ENCODE measurements around the gene NCR3LG1.
A peak's percentile ranks its signal among the peaks of the same experiment; 100 is the strongest.

DNA sequence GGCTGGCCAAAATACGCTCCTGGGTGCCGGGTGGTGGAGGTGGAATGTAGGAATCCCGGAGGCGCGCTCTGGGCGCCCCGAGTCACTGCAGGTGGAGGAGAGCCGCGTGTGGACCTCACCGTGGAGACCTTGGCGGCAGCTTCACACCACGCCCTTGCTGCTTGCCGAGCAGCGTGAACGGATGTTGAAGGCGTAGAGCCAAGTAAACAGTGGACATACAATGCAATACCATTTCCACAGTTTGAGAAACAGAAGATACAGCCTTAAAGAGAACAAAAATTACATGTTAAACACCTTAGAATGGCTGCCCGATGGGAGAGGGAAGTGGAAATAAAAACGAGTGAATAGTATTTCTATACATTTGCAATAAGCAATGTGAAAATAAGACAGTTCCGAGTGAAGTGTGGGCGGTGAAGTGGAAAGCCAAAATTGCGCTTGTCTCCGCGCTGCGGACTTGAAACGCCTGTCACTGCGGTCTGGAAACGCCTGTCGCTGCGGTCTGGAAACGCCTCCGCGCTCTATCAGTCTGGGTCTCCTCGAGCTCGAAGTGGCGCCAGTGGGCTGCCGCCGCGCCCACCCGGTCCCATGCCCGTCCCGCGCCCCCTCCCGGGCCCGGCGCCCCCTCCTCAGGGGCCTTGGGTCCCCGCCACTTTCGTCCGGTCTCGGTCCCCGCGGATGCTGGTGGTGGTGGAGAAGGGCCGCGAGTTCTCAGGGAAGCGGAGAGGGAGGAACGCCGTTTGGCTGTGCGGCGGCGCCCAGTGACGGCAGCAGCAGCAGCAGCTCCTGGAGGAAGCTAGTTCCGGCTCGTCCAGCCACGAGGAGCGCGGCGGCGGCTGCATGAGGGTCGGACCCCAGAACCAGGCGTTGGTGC lies 1.6 kb downstream of the NCR3LG1 start:
- TF ChIP-seq, protein P1, sequence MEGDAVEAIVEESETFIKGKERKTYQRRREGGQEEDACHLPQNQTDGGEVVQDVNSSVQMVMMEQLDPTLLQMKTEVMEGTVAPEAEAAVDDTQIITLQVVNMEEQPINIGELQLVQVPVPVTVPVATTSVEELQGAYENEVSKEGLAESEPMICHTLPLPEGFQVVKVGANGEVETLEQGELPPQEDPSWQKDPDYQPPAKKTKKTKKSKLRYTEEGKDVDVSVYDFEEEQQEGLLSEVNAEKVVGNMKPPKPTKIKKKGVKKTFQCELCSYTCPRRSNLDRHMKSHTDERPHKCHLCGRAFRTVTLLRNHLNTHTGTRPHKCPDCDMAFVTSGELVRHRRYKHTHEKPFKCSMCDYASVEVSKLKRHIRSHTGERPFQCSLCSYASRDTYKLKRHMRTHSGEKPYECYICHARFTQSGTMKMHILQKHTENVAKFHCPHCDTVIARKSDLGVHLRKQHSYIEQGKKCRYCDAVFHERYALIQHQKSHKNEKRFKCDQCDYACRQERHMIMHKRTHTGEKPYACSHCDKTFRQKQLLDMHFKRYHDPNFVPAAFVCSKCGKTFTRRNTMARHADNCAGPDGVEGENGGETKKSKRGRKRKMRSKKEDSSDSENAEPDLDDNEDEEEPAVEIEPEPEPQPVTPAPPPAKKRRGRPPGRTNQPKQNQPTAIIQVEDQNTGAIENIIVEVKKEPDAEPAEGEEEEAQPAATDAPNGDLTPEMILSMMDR (IDR thresholded peaks at IDR 0.05) = no peak
- peak; percentile 85 for TF ChIP-seq EZH2phosphoT487 (IDR thresholded peaks at IDR 0.05)

Data from neural progenitor cell (in vitro differentiated cells).